Neural cell (in vitro differentiated cells): ENCODE results near the gene TEKT3. TPM values are rescaled to one million over a fixed set of nuclear protein-coding genes. Genes with fewer than 3 reads are reported as not detected.

Experiments used
- H2AFZ ChIP-seq: fragments of 200-600, 300-800 bp; sonication (generic), shearing (Covaris generic); 2 replicates; pipeline ENCODE4 v1.6.0; 2014; ENCODE audit warnings: low read depth, mild to moderate bottlenecking, antibody characterized with exemption, low read length, moderate library complexity
- H3F3A ChIP-seq: fragments of 200-600 bp; shearing (Covaris generic); 2 replicates; pipeline ENCODE4 v1.6.1; 2016; ENCODE audit warnings: mild to moderate bottlenecking, moderate library complexity, mixed read lengths, antibody characterized with exemption, low read length; ENCODE audit not compliant: insufficient read depth, poor library complexity, severe bottlenecking
- H3K27ac ChIP-seq: fragments of 200-600, 300-800 bp; sonication (generic), shearing (Covaris generic); 2 replicates; pipeline ENCODE4 v1.5.1; 2014; ENCODE audit warnings: mild to moderate bottlenecking, low read length, moderate library complexity
- H3K27me3 ChIP-seq: fragments of 300-800, 200-600 bp; sonication (generic), shearing (Covaris generic); 2 replicates; pipeline ENCODE4 v1.6.0; 2014; ENCODE audit warnings: mild to moderate bottlenecking, low read depth, low read length, moderate library complexity; ENCODE audit not compliant: insufficient read depth
- H3K36me3 ChIP-seq: fragments of 300-800, 200-600 bp; sonication (generic), shearing (Covaris generic); 2 replicates; pipeline ENCODE4 v1.5.1; 2014; ENCODE audit warnings: mild to moderate bottlenecking, antibody characterized with exemption, low read length, moderate library complexity; ENCODE audit not compliant: insufficient read depth
- H3K4me2 ChIP-seq: fragments of 300-800, 200-600 bp; sonication (generic), shearing (Covaris generic); 2 replicates; pipeline ENCODE4 v1.6.0; 2014; ENCODE audit warnings: mild to moderate bottlenecking, low read length
- H3K4me3 ChIP-seq: fragments of 300-800, 200-600 bp; sonication (generic), shearing (Covaris generic); 2 replicates; pipeline ENCODE4 v1.5.1; 2014; ENCODE audit warnings: mild to moderate bottlenecking, low read length, moderate library complexity
- H3K79me2 ChIP-seq: fragments of 200-600 bp; shearing (Covaris generic); replicated peaks from 2 replicates; pipeline ENCODE4 v1.6.0; 2014; ENCODE audit warnings: mild to moderate bottlenecking, low read length, moderate library complexity; ENCODE audit not compliant: insufficient read depth
- H3K9ac ChIP-seq: fragments of 300-800, 200-600 bp; sonication (generic), shearing (Covaris generic); 2 replicates; pipeline ENCODE4 v1.6.1; 2016; ENCODE audit warnings: mild to moderate bottlenecking, low read length, mixed read lengths
- H3K9me2 ChIP-seq: fragments of 200-600 bp; shearing (Covaris generic); 2 replicates; pipeline ENCODE4 v1.6.1; 2016; ENCODE audit warnings: mild to moderate bottlenecking, low read length, mixed read lengths; ENCODE audit not compliant: insufficient read depth
- H3K9me3 ChIP-seq: fragments of 200-600, 300-800 bp; sonication (generic), shearing (Covaris generic); 2 replicates; pipeline ENCODE4 v1.6.1; 2016; ENCODE audit warnings: mild to moderate bottlenecking, mixed run types, low read length, moderate library complexity, mixed read lengths
- H4K20me1 ChIP-seq: fragments of 200-600 bp; shearing (Covaris generic); 2 replicates; pipeline ENCODE4 v1.6.1; 2016; ENCODE audit warnings: mild to moderate bottlenecking, mixed run types; ENCODE audit not compliant: insufficient read depth
- CTCF ChIP-seq: fragments of 450-650 bp; IDR thresholded peaks from 2 replicates; pipeline ENCODE4 v1.5.1; 2014; ENCODE audit warnings: antibody characterized with exemption, mild to moderate bottlenecking, moderate library complexity; ENCODE audit not compliant: poor library complexity, severe bottlenecking
- EP300 ChIP-seq: fragments of 450-650 bp; conservative IDR thresholded peaks from 2 replicates; pipeline ENCODE4 v1.6.1; 2014; ENCODE audit warnings: antibody characterized with exemption, mild to moderate bottlenecking, moderate library complexity; ENCODE audit not compliant: poor library complexity, severe bottlenecking
- EZH2 ChIP-seq: fragments of 200-600, 300-800 bp; shearing (Covaris generic), sonication (generic); IDR thresholded peaks from 2 replicates; pipeline ENCODE4 v1.6.1; 2014; ENCODE audit warnings: antibody characterized with exemption, low read length, borderline replicate concordance, mild to moderate bottlenecking; ENCODE audit not compliant: insufficient read depth, poor library complexity, severe bottlenecking
- MXI1 ChIP-seq: fragments of 450-650 bp; conservative IDR thresholded peaks from 2 replicates; pipeline ENCODE4 v1.6.1; 2014; ENCODE audit warnings: antibody characterized with exemption, mild to moderate bottlenecking; ENCODE audit not compliant: poor library complexity, severe bottlenecking
- POLR2AphosphoS5 ChIP-seq: IDR thresholded peaks from 2 replicates; pipeline ENCODE4 v1.6.1; 2012
- RAD21 ChIP-seq: fragments of 450-650 bp; conservative IDR thresholded peaks from 2 replicates; pipeline ENCODE4 v1.6.1; 2014; ENCODE audit warnings: antibody characterized with exemption, mild to moderate bottlenecking, moderate library complexity
- REST ChIP-seq: IDR thresholded peaks from 2 replicates; pipeline ENCODE4 v1.6.1; 2012; ENCODE audit warnings: borderline replicate concordance
- SMC3 ChIP-seq: fragments of 450-650 bp; conservative IDR thresholded peaks from 2 replicates; pipeline ENCODE4 v1.6.1; 2014; ENCODE audit warnings: antibody characterized with exemption, mild to moderate bottlenecking, moderate library complexity; ENCODE audit not compliant: poor library complexity
- TAF1 ChIP-seq: IDR thresholded peaks from 2 replicates; pipeline ENCODE4 v1.6.1; 2012; ENCODE audit warnings: low read depth
- polyA plus RNA-seq: library from polyadenylated mRNA; depleted of rRNA; stranded (reverse); fragments of >200 nt; gene quantifications from 2 replicates; pipeline ENCODE4 v1.2.3, GENCODE V29; 2014

TEKT3 gene
- polyA plus RNA-seq, 1 donor from 2014 or later, result 3.1 TPM

GRCh38 chr17:15274017-15274416, 67.4 kb downstream of the TEKT3 start:
- H3F3A ChIP-seq, result no peaks in the 10 kb centered on the region
- H3K4me3 ChIP-seq, result no peak overlapping the region
- no peaks in the 10 kb centered on the region for H3K9me2 ChIP-seq
- H3K9ac ChIP-seq, result no peak overlapping the region
- no peaks in the 10 kb centered on the region for H3K27me3 ChIP-seq
- no peaks in the 10 kb centered on the region for H3K79me2 ChIP-seq
- H4K20me1 ChIP-seq, result no peaks in the 10 kb centered on the region
- TF ChIP-seq CTCF (no peak), POLR2AphosphoS5 (no peak), MXI1 (no peak), SMC3 (no peak), RAD21 (no peak), REST (no peak), EZH2 (no peak), EP300 (no peak), TAF1 (no peak)
- H3K9me3 ChIP-seq, result no peaks in the 10 kb centered on the region
- no peaks in the 10 kb centered on the region for H3K36me3 ChIP-seq
- no peak overlapping the region for H3K27ac ChIP-seq
- no peak overlapping the region for H2AFZ ChIP-seq
- no peak overlapping the region for H3K4me2 ChIP-seq

- Histone ChIP-seq H3F3A (no peaks in the 10 kb centered on the region), H3K27me3 (no peaks in the 10 kb centered on the region), H4K20me1 (no peaks in the 10 kb centered on the region), H3K36me3 (no peaks in the 10 kb centered on the region), H3K9ac (no peak overlapping the region), H3K27ac (no peak overlapping the region), H3K79me2 (no peaks in the 10 kb centered on the region), H3K4me2 (no peak overlapping the region), H3K9me2 (no peaks in the 10 kb centered on the region), H3K4me3 (no peak overlapping the region), H3K9me3 (no peaks in the 10 kb centered on the region), H2AFZ (no peak overlapping the region)
- no peak for TF ChIP-seq EP300
These were observed 68.1 kb downstream of the TEKT3 start for GRCh38 chr17:15273141-15273793.

GRCh38 chr17:15271741-15272140, 69.7 kb downstream of the TEKT3 start:
- Histone ChIP-seq H3K27me3 (no peaks in the 10 kb centered on the region), H3F3A (no peaks in the 10 kb centered on the region), H2AFZ (no peak overlapping the region), H3K9me2 (no peaks in the 10 kb centered on the region), H3K9me3 (no peaks in the 10 kb centered on the region), H3K4me2 (no peak overlapping the region), H3K9ac (no peak overlapping the region), H3K27ac (no peak overlapping the region), H4K20me1 (no peaks in the 10 kb centered on the region), H3K4me3 (no peak overlapping the region), H3K79me2 (no peaks in the 10 kb centered on the region), H3K36me3 (no peaks in the 10 kb centered on the region)
- TF ChIP-seq CTCF (no peak), REST (no peak), SMC3 (no peak), POLR2AphosphoS5 (no peak), EZH2 (no peak), TAF1 (no peak)
